Epithelial cell of proximal tubule (primary cell): ENCODE results near the gene SRRM2. TPM values are rescaled to one million over a fixed set of nuclear protein-coding genes. Genes with fewer than 3 reads are reported as not detected.

Experiments used
- DNase-seq: peaks from one replicate; pipeline ENCODE4 v3.0.0-alpha.2; 2011; ENCODE audit warnings: low read depth
- H3K4me3 ChIP-seq: 2 replicates; pipeline ENCODE4 v1.5.1; 2011; ENCODE audit warnings: low read depth, mild to moderate bottlenecking, low read length
- CTCF ChIP-seq: conservative IDR thresholded peaks from 2 replicates; pipeline ENCODE4 v1.5.1; 2012; ENCODE audit warnings: low read depth, mild to moderate bottlenecking, low read length
- total RNA-seq: library from RNA; depleted of rRNA; stranded (reverse); fragments of >200 nt; gene quantifications from 2 replicates; pipeline ENCODE4 v1.2.3, GENCODE V29; 2015

Gene SRRM2
- total RNA-seq, 1 donor from 2014 or later = 91.6 TPM

GRCh38 chr16:2778630-2778958, 26.2 kb downstream of the SRRM2 start:
- DNase-seq = no peak
- no peak for TF ChIP-seq CTCF
- H3K4me3 ChIP-seq = peak overlapping the region; percentile 69

- no peak for TF ChIP-seq CTCF
- DNase-seq = no peak
- no peak overlapping the region for H3K4me3 ChIP-seq
Measured at GRCh38 chr16:2779151-2779920, 26.9 kb downstream of the SRRM2 start.

- no peak for DNase-seq
- no peak for TF ChIP-seq CTCF
- H3K4me3 ChIP-seq = no peak overlapping the region
Measured at GRCh38 chr16:2779978-2780898, 27.8 kb downstream of the SRRM2 start.

- DNase-seq = no peak
Measured at GRCh38 chr16:2782583-2783351, 30.3 kb downstream of the SRRM2 start.

GRCh38 chr16:2783581-2784357, 31.3 kb downstream of the SRRM2 start:
- no peak for DNase-seq
- TF ChIP-seq CTCF = no peak
- no peak overlapping the region for H3K4me3 ChIP-seq

More at GRCh38 chr16:2782583-2783351, 30.3 kb downstream of the SRRM2 start:
- TF ChIP-seq CTCF = no peak
- no peak overlapping the region for H3K4me3 ChIP-seq
